ENCODE results near the gene SLC30A3. TPM values are rescaled to one million over a fixed set of nuclear protein-coding genes. Genes with fewer than 3 reads are reported as not detected.

The SLC30A3 gene
- total and polyA plus RNA-seq, 3 donors from 2014 or later, result 111 to 160 (median 130) TPM

DNA sequence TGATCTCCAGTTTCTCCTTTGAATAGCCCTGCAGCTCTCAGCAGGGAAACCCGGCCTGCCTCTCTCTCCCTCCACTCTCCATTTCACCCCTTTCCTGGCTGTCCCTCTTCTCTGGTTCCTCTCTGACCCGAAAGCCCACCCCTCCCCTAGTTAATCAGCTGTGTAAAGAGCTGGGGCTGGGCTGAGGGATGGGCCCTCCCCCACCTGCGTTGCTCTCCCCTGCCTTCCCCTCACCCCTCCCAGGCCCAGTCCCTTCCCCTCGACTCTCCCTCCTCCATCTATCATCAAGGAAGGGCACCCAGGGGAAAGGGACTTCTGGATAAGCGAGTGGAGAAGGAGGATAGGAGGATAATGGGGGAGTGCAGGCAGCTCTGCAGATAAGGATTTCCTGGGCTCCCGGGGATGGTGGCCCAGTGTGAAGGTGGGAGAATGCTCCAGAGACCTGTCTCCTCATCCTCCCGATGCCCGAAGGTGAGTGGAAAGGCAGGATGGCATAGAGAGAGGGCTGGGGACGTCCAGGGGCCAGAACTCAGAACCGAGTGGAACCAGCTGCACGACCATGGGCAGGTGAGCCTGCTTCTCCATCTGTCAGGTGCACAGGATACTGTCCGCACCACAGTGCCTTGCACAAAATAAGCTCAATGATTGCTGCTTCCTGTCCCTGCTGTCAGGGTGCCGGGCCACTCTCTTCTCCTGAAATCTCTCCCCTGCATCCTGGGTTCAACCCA is 12.0 kb downstream of the SLC30A3 start:
- Histone ChIP-seq H3K27ac (no peak overlapping the region), H3K27me3 (no peaks in the 10 kb centered on the region), H3K9me3 (no peaks in the 10 kb centered on the region), H3K4me1 (peaks cover 18% of the 10 kb centered on the region), H3K4me3 (no peak overlapping the region), H3K36me3 (ENCODE audit: low read depth, missing control alignments) (no peaks in the 10 kb centered on the region)
- TF ChIP-seq POLR2A (IDR thresholded peaks at IDR 0.05), result no peak
- TF ChIP-seq, protein P1, sequence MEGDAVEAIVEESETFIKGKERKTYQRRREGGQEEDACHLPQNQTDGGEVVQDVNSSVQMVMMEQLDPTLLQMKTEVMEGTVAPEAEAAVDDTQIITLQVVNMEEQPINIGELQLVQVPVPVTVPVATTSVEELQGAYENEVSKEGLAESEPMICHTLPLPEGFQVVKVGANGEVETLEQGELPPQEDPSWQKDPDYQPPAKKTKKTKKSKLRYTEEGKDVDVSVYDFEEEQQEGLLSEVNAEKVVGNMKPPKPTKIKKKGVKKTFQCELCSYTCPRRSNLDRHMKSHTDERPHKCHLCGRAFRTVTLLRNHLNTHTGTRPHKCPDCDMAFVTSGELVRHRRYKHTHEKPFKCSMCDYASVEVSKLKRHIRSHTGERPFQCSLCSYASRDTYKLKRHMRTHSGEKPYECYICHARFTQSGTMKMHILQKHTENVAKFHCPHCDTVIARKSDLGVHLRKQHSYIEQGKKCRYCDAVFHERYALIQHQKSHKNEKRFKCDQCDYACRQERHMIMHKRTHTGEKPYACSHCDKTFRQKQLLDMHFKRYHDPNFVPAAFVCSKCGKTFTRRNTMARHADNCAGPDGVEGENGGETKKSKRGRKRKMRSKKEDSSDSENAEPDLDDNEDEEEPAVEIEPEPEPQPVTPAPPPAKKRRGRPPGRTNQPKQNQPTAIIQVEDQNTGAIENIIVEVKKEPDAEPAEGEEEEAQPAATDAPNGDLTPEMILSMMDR (IDR thresholded peaks at IDR 0.05), result no peak
- intact Hi-C loops (cut with DNase I; ENCODE audit: low total_unique reads), result no loop called here
- no peak for DNase-seq
- 55 to 72% methylated on average over 13 of the region's 13 CpGs for WGBS, 2 donors

DNA sequence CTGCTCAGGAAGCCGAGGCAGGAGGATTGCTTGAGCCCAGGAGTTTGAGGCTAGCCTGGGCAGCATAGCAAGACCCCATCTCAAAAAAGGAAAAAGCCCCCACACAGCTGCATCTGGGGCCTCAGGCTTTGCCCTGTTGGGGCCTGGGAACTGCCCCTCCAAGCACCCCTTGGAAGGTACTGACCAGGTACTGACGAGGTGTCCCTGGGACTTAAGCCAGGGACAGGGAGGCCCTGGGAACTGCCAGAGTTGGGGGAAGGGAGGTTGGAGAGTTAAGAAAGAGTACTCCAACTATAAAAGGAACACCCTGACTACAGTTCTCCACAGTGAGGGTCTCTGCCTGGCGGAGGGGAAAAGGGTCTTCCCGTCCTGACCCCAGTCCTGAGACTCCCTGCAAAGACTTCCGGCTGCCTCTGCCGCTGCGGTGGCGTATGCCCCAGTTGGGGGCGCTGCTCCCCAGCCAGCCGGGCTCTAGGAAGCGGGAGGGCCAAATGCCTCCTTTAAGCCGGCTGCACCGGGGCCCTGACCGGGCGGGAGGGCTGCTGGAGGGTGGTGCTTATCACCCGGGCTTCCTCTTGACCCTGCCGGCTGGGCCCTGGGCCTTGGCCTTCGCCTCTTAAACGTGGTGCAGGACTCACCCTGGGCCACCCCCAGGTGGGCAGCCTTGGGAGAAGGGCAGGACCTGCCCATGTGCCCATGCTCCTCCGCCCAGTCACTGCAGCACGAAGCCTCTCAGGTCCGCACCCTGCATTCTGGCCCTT is 12.8 kb downstream of the SLC30A3 start:
- Histone ChIP-seq H3K9me3 (no peaks in the 10 kb centered on the region), H3K27me3 (no peaks in the 10 kb centered on the region), H3K36me3 (ENCODE audit: low read depth, missing control alignments) (no peaks in the 10 kb centered on the region), H3K27ac (peak overlapping the region; percentile 34 to 36), H3K4me1 (peaks cover 22% of the 10 kb centered on the region), H3K4me3 (no peak overlapping the region)
- no peak for TF ChIP-seq POLR2A (IDR thresholded peaks at IDR 0.05)
- TF ChIP-seq, protein P1 (IDR thresholded peaks at IDR 0.05), result peak; percentile 33 to 73 (median 45)
- DNase-seq, result peak; percentile 68
- 35 to 42% methylated on average over 9 to 22 of the region's 22 CpGs for WGBS, 2 donors
- intact Hi-C loops (cut with DNase I; ENCODE audit: low total_unique reads), result no loop called here

DNA sequence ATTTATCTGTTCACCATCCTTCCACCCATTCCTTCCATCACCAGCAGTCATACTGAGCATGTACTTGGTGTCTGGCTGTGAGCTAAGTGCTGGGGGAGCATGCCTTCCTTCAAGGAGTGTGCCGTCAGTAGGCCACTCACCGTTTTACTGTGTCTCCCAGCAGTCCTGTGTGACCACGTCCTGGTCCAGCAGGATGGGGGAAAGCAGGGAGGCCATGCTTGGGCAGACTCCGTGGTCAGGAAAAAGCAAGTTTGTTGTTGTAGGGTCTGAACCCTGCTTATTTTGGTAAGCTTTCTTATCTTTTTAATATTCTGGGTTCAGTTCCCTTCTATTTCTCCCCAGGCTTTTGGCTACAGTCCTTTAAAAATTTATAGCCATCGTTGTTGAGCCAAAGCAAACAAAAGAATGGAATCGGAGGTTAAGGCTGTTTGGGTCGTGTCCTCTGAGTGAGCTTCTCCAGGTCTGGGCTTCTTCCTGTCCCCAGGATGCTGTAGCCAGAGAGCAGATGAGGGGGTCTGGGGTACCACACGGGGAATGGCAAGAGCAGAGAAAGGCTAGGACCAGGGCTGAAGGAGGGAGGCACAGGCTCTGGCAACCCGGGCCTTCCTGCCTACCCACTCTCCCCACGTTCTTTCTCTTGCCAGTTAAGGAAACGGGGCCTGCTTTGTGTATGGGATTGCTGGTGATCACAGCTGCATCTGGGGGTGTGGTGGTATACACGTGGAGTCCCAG is 13.5 kb downstream of the SLC30A3 start:
- H3K27ac ChIP-seq, result peak overlapping the region in 1 of 2 donors; percentile 36
- intact Hi-C loops (cut with DNase I; ENCODE audit: low total_unique reads), result no loop called here
- H3K36me3 ChIP-seq (ENCODE audit: low read depth, missing control alignments), result no peaks in the 10 kb centered on the region
- H3K4me1 ChIP-seq, result peaks cover 18% of the 10 kb centered on the region
- H3K4me3 ChIP-seq, result no peak overlapping the region
- H3K27me3 ChIP-seq, result no peaks in the 10 kb centered on the region
- 41 to 50% methylated on average over 11 to 12 of the region's 12 CpGs for WGBS, 2 donors
- H3K9me3 ChIP-seq, result no peaks in the 10 kb centered on the region
- DNase-seq, result no peak
- TF ChIP-seq POLR2A (IDR thresholded peaks at IDR 0.05), result no peak
- TF ChIP-seq, protein P1 (IDR thresholded peaks at IDR 0.05), result no peak

DNA sequence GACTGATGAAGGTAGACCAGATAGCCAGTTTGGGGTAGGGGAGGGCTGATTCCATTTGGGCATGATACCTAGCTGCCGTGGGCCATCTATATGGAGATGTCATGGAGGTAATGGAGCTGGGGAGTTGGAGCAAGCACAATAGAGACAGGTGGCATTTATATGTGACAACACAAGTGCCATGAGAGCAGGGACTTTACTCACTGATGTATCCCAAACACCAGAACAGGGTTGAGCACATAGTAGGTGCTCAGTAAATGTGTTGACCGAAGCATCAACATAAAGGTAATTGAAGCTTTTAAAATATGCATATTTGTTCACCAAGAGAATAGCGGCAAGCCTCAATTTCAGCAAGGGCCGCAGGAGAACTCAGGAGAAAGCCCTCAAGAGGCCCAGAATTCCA is 15.0 kb downstream of the SLC30A3 start:
- Histone ChIP-seq H3K27ac (no peak overlapping the region), H3K36me3 (ENCODE audit: low read depth, missing control alignments) (no peaks in the 10 kb centered on the region), H3K4me3 (no peak overlapping the region), H3K4me1 (peaks cover 18% of the 10 kb centered on the region), H3K27me3 (no peaks in the 10 kb centered on the region), H3K9me3 (no peaks in the 10 kb centered on the region)
- WGBS, 2 donors, result 96 to 98% methylated on average over 4 of the region's 4 CpGs
- no peak for DNase-seq
- TF ChIP-seq, protein P1 (IDR thresholded peaks at IDR 0.05), result no peak
- TF ChIP-seq POLR2A (IDR thresholded peaks at IDR 0.05), result no peak
- intact Hi-C loops (cut with DNase I; ENCODE audit: low total_unique reads), result no loop called here

Data from testis (tissue), 3 donors.